Cortex of kidney (tissue), 1 donor: ENCODE results near the gene ANKUB1.

Experiments
- DNase-seq: peaks from one replicate; lab custom pipeline; 2025; lab: John Stamatoyannopoulos, UW

Gene ANKUB1

DNA sequence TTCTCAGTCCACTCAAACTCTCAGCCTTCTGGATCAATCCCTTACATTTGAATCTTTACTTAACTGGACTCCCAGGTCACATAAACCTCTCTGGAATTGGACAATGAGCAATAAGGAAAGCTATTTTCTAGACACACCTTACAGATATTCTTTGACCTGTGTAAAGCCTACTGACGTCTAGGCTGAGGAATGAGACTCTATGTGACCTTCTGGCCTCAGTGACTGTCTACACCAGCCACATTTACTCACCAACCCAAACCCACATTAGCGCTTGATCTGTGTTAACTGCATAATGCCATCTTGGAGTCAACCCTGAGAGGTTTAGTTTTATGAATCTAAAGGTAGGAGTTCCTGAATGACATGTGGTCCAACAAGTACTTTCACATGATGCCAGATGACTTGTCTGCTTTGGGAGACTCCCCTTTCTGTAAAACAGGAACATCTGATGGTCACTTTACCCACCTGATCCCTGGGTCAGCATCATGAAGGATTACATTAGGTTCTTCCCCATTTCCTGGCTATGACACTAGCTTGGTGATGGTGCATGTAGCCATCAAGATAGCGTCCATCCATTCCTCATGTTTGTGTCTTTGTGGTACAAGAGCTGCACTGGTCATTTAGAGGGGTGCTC lies 28.7 kb downstream of the ANKUB1 start:
- no peak for DNase-seq

DNA sequence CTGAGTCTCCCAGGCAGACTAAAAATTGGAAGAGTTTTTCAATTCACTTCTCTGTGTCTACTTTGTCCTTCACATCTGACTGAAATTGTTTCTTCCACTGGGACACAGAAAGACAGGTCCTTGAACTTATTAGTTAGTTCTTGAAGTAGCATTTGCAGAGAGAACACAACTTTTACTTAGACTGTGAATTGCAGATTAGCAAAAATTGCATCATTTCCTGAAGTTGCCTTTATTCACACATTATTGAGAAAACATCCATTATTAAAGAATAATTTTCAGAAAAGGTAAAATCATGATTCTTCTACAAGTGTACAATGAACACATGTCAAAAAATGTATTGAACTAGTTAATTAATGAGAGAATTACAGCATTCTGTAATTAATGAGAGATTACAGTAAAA lies 38.6 kb downstream of the ANKUB1 start:
- DNase-seq: no peak

DNA sequence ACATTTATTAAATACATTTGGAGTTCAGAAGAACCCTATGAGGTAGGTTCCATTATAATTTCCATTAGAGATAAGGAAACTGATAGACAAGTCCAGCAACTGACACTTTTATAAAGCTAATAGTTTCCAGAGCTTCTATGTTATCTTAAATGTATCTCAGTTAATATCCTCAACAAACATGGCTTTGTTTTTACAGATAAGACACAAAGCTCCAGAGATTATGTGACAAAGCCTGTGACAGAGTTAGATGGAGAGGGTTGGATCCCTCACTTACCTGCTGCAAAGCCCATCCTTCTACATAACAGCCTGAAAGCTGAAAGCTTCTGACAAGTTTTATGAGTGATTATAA lies 39.6 kb downstream of the ANKUB1 start:
- no peak for DNase-seq

DNA sequence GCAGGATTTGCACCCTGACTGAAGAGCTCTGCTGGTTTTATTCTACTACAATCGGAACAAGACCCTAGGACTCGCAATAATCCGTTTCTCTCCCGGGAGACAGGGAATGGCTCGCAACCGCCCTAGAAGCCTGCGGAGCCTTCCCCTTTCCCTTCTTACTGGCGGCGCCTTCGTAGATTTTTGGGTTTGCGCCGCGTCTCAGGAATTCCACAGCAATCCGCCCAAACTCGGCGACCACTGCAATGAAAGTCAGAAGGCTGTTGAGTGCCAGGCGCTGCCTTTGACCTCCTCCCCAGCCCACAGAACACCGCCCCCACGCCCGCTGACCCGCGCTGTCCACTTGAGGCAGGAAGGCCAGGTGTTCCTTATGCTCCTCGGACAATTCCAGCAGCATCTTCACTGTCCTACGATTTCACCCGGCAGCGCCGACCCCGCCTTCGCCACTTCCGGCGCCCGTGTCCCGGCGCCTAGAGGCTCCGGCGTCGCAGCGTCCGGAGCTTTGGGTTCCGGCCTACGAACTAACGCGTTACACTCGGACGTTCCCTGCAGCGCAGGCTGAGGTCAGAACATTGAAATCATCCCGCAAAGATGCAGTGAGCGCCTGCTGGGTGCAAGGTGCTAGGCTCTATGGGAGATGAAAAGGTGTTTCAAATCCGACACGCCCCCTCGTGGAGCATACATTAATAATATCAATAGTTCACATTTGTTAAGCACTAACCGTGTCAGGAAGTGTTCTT lies 40.1 kb downstream of the ANKUB1 start, which contains the start of gene COMMD2:
Gene COMMD2 (minus strand): TSS at position 439 of the 737 bp plus-strand sequence. CDS start 45 bp downstream, at position 394.
- peak; percentile 15 for DNase-seq

DNA sequence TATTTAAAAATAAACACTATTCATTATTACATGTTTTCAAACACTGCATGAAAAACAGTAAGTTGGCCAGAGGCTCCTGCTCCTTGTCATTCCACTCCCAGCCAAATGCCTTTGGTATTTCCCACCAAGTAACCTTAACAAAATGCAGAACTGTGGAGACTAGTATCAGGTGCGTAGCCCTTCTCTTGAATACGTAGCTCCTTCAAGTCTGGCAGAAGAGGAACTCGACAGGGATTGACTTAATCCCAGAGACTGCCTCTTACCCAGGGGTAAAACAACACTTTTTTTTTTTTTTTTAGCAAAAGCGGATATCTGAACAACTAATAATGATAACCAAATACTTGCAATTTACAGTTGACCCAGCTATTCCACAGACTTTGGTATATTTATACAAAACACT lies 40.8 kb downstream of the ANKUB1 start:
- no peak for DNase-seq

DNA sequence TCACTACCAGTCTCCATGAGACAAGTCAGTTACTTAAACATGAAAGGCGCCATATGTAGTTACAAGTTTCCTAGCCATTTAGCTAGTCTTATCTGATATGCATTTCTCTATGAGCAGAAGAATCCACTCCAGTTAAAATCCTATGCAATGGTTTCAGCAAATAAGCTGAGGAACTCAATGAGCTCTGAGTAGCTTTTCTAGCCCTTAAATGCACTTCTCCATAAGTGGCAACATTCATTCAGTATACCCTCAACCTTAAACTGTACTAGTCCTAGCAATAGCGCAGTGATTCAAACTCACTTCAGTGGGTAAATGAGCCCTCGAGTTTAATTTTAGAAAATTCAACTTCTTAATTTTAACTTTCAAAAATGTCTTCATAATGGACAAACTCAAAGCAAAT lies 47.7 kb downstream of the ANKUB1 start:
- no peak for DNase-seq

DNA sequence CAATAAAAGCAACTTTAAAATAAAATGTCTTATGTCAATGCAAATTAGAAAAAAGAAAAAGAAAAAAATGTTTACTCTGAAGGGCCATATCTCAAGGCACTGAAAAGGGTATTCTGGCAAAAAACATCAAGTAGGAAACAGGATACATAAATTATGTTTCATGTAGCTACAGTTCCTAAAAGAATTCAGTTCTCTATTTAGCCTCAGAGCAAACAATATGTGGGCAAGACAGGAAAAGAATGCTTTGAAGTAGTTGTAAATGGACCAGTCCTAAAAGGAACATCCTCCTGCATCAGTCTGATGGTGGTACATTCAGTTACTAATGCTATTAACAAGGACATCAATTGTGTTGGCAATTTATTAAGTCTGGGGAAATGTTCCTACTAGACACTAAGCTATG lies 48.2 kb downstream of the ANKUB1 start:
- no peak for DNase-seq

DNA sequence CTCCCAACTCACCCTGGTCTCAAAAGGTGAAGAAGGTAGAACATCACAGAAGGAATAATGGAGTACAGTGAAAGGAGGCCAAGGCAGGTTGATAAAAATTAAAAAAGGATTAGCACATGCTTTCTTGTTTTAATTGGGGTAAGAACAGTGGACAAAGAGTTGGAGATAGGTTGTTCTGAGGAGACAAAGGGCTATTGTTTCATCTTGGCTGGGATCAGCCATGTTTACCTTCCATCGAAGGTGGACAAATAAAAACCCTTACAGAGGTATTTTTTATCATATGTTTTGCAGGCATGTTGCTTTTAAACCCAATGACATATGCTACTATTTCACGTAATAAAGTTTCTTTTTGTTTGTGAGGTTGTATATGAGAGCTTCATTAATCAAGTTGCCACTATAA lies 53.0 kb downstream of the ANKUB1 start:
- DNase-seq: no peak

DNA sequence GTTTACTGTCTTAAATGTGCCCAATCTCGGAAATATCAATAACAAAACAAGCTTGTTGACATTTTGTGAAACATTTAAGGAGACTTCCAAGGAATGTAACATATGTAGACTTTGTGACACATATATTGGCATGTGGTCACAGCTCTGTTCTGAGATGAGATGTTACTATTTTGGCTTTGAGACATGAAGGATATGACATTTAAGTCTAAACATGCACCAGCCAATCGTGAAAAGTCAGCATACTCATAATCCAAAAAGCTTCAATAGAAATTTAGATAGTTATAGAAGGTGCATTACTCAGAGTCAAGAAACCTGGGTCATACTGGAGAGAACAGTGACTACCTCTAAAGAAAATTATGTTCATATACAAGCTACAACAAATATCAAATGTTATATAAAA lies 53.5 kb downstream of the ANKUB1 start:
- no peak for DNase-seq

DNA sequence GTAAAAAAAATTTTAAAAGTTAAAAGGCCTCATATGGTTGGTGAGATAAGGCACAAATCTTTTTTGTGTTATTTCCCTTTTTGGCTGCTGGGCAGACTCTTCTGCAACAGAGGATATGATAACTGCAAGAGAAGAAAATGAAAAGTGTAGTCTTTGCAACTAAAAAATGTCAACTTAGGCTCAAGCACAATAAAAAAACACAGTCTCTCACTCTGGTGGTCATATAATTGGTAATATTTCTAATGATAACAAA lies 55.5 kb downstream of the ANKUB1 start:
- no peak for DNase-seq

DNA sequence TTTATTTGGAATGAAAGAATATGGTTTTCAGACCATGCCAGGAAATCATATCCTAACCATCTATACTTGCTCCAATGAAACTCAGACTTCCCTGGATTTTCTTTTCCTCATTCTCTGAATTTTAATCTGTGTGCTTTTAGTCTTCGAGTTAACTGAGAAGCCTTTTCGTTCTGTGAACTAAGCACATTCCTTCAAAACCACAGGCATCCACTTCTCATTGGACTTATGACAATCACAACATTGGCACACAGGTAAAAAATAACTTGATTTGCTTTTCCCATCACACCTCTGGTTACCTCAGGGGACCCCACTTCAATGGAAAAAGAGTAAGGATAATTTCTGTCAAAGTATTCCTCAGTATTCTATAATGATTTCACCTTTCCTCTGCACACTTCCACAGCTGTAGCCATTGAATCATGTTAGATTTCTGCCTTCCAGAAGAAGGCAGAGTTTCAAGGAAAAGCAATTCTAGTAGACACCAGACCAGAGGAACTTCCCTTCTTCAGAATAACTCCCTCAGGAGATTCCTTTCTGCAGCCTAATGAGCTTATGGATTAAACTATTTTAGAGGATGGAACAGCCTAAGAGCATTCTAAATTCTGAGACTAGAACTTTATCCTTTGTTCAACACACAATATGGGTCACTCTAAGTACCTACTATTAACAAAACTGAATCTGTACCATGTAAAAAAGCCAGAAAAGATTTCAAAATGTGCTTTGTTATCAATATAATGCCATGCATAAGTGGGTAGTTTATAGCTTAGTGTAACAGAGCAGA lies 56.0 kb downstream of the ANKUB1 start:
- DNase-seq: no peak

DNA sequence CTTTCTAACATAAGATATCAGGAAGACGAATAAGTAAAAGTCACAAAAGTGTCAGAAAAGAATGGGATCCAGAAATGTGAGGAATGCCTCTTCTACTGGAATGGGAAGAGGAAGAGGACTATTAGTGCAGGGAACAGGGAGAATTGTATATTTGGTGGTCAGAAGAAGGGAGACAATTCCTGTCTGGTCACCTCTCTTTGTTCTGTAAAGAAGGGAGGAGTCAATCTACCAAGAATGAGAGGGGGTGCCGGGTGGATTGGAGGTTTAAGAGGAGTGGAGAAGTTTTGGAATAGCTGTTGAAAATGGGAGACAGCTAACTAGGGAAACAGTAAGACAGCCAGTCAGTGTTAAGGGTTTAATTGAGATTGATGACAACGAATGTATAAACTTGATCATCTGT lies 60.1 kb downstream of the ANKUB1 start:
- DNase-seq: no peak

DNA sequence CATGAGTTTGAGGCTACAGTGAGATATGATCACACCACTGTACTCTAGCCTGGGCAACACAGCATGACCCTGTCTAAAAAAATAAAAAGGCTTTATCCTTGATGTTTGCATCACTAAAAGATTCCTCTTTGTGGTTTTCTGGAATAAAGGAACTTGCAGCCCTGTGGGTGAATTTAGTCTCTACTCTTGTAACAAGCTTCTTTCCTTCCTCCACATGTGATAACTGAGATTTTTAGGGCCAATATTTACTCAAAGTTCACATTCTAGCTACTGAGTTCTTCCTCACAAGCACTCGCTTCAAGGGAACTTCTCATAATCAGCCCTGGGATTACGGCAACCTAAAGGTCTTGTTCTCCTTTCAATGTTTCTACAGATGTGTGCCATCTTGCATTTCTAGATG lies 64.7 kb downstream of the ANKUB1 start:
- DNase-seq: no peak

DNA sequence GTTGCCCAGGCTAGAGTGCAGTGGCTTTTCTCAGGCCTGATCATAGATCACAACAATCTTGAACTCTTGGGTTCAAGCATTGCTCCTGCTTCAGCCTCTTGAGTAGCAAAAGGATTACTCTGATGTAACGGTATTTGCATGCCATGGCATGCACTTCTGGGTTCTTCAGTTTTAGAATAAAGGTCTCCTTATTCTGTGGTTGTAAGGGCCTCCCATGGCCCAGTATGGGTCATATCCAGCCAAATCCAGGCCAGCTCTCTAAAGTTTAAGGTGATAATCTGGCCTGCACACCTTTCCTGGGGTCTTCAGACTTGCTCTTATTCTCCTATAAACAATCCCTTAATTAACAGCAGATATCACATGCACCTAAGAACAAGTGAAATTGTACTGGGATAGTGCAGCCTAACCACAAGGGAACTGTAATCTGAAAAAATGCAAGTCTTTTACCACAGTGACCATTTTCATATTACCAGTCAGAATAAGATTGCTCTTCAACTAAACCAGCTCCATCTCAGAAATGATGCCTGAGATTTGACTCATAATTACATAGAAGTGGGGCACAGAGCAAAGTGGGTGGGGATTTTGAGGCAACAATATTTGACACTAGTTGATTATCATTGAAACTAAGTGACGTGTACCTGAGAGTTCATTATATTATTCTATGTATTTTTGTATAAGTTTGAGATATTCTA lies 65.5 kb downstream of the ANKUB1 start:
- no peak for DNase-seq

DNA sequence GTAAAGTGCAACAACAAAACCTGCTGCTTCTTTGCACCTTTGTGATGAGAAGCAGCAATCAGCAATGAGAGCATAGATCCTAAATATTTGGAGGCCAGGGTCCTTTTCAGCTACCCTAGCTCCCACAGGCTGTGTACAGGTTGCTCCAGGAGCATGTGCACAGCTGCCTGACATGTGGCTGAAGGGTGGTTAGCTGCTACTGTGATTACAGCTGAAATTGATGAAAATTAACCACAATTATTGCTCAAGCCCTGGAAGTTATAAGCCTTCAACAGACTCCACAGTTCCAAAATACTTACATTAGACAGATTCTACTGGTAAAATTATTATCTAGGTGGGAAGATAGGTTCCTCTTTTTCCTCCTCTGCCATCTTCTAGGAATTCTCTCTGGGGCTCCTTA lies 68.6 kb downstream of the ANKUB1 start:
- DNase-seq: no peak

DNA sequence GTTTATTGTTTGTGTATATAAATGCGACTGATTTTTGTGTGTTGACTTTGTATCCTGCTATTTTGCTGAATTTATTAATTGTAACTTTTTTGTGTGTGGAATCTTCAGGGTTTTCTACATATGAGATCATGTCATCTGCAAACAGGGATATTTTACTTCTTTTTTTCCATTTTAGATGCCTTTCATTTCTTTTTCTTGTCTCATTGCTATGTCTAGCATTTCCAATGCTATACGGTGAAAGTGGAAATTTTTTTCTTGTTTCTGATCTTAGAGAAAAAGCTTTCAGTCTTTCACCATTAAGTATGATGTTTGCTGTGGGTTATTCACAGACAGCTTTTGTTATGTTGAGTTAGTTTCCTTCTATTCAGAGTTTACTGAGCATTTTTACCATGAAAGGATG lies 71.4 kb downstream of the ANKUB1 start:
- no peak for DNase-seq

DNA sequence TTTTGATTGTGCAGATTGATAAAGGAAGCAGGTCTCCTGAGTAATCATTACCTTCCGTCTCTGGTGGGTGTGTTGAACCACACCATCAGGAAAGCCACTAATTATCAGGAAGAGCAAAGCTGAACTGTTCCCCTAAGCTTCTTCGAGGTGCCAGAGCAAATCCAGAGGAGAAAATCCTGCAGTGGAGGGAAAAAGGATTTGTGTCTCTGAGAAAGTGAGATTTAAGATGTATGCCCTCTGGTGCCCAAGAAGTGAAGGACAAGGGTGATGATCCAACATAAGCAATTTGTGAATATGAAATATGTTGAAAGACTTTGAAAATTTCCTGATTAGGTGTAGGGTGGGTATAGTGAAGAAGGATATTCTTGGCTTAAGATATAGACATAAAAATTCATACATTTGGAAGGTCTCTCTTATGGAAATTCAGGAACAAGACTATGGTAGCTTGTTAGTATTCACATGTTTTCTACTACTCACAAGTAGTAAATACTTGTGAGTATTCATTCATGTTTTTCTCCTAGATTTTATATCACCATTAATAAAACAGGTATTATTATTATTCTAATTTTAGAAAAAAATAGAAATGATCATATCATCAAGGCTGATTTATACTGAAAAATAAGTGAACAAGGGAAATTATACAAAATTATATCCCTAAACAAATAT lies 74.8 kb downstream of the ANKUB1 start:
- DNase-seq: no peak

DNA sequence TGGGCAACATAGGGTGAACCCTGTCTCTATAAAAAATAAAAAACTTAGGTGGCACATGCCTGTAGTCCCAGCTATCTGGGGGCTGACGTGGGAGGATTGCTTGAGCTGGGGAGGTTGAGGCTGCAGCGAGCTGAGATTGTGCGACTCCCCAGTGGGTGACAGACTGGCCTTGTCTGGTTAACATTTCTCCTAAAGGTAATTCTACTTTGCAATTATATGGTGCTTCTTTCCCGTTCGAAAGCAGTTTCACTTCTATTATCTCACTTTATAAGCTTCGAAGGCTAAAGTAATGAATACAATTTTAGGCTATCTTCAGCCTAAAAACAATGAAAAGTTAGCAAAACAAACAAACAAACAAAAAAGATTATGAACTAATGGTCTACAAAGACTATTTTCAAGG lies 75.4 kb downstream of the ANKUB1 start:
- no peak for DNase-seq

DNA sequence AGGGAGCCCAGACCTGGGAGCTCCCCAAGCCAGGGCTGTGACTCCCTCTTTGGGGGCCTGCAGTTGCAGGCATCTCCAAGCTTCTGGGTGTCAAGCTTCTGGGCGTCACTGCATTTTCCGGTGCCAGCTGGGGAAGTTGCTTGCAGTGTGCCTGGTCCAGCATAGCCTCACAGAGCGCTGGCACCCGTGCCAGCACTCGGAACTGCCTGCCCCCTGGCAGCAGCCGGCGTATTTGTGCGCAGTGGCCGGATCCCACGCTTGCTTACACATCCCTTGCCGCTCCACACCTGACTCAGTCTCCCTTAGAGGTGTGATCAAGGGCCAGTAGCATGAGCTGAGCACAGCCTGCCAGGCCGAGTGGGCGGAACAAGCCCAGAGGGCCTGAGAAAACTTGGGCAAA lies 77.1 kb downstream of the ANKUB1 start:
- no peak for DNase-seq

DNA sequence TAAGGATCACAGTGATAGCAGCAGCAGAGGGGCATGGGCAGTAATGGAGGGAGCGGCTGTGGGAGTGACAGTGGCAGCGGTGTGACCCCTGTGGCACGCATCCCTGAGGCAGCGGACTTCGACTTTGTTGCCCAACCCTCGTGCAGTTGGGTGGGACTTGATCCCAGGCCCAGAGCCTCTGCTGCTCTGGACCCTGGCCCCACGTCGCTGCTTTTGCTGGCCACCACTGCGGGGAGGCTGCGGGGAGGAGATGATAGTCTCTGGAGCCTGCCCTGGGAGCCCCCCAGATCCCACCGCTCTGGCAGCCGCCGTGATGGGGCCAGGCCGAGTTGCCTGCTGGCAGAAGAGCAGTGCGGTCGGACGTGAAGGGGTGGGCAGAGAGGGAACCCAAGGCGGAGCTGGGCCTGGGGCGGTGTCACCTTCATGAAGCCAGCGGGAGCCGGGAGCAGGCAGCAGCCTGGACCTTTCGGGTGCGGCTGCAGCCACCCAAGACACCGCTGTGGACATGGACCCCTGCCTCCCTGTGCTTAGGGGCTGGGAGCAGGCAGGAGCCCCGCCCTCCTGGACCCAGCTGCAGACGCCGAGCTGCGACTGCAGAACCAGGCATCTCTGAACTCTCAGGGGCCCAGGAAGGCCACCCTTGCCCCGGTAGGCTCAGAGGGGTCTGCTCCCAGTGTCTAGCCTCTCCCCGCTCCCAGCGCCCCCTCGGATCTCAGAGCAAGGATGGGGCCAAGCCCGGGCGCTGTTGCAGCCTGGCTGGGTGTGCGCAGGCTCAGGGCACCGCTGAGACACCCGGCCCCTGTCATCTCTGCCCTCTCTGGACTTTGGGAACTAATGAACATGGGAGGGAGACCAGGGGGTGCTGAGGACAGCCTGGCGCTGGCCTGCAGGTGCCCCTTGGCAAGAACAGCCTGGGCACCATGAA lies 78.4 kb downstream of the ANKUB1 start:
- no peak for DNase-seq
